ENCODE measurements around the gene SSTR5.

The SSTR5 gene

GRCh38 chr16:1093284-1094123, 21.0 kb downstream of the SSTR5 start:
- in situ Hi-C loops (cut with HindIII; ENCODE audit: low sequenced_read_pairs): no loop called here
- no peak overlapping the region for H3K4me3 ChIP-seq (ENCODE audit: low read depth, low read length)
- TF ChIP-seq, protein P1, sequence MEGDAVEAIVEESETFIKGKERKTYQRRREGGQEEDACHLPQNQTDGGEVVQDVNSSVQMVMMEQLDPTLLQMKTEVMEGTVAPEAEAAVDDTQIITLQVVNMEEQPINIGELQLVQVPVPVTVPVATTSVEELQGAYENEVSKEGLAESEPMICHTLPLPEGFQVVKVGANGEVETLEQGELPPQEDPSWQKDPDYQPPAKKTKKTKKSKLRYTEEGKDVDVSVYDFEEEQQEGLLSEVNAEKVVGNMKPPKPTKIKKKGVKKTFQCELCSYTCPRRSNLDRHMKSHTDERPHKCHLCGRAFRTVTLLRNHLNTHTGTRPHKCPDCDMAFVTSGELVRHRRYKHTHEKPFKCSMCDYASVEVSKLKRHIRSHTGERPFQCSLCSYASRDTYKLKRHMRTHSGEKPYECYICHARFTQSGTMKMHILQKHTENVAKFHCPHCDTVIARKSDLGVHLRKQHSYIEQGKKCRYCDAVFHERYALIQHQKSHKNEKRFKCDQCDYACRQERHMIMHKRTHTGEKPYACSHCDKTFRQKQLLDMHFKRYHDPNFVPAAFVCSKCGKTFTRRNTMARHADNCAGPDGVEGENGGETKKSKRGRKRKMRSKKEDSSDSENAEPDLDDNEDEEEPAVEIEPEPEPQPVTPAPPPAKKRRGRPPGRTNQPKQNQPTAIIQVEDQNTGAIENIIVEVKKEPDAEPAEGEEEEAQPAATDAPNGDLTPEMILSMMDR (IDR thresholded peaks at IDR 0.05; ENCODE audit: low read depth, low read length): no peak
- no peak for DNase-seq (ENCODE audit: low read depth, low spot score)

GRCh38 chr16:1094124-1094479, 21.6 kb downstream of the SSTR5 start:
- TF ChIP-seq, protein P1 (IDR thresholded peaks at IDR 0.05; ENCODE audit: low read depth, low read length): no peak
- in situ Hi-C loops (cut with HindIII; ENCODE audit: low sequenced_read_pairs): no loop called here

GRCh38 chr16:1094601-1095449, 22.3 kb downstream of the SSTR5 start:
- in situ Hi-C loops (cut with HindIII; ENCODE audit: low sequenced_read_pairs): no loop called here
- no peak overlapping the region for H3K4me3 ChIP-seq (ENCODE audit: low read depth, low read length)
- DNase-seq (ENCODE audit: low read depth, low spot score): no peak
- TF ChIP-seq, protein P1 (IDR thresholded peaks at IDR 0.05; ENCODE audit: low read depth, low read length): no peak

More at GRCh38 chr16:1094124-1094479, 21.6 kb downstream of the SSTR5 start:
- no peak for DNase-seq (ENCODE audit: low read depth, low spot score)
- no peak overlapping the region for H3K4me3 ChIP-seq (ENCODE audit: low read depth, low read length)

GRCh38 chr16:1095450-1096168, 23.1 kb downstream of the SSTR5 start:
- DNase-seq (ENCODE audit: low read depth, low spot score): no peak
- in situ Hi-C loops (cut with HindIII; ENCODE audit: low sequenced_read_pairs): no loop called here
- TF ChIP-seq, protein P1 (IDR thresholded peaks at IDR 0.05; ENCODE audit: low read depth, low read length): no peak
- no peak overlapping the region for H3K4me3 ChIP-seq (ENCODE audit: low read depth, low read length)

DNA sequence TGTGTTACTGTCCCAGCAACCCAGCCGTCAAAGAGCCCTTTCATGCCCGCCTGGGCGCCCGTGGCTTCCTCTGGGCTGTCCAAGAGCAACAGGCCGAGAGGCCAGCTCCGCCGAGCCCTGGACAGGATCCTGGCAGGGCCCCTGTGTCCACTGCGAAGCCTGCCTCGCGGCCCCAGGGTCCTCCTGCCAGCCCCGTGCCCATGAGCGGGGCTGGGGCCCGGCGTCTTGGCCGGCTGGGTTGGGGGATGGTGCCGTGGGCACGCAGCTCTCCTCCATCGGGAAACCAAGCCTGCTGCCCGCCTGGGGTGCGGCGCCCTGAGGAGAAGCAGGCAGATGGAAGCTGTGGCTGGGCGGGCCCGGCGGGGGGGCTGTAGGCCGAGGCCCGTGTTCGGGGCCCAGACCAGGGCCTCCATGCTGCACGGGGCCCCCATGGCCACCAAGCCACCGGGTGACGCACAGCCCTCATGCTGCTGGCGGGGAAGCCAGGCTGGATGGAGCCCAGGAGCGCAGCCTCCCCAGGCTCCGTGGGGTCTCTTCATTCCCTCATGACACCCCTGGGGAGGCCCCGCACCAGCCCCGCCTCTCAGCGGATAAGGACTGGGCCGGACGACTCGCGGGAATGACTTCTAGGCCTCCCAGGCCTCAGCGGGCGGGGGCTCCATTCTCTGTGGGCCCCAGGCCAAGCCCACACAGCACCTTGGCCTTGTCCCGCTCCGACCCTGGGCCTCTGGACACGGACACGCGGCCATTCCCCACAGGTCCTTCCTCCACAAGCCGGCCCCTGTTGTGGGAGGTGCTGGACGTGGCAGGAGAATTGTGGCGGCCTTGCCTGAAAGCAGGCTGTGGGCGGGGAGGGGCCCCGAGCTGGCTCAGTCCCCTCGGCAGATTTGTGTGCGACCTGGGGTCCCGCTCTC, 23.9 kb downstream of the SSTR5 start, which contains the start of gene C1QTNF8:
Gene C1QTNF8, minus strand, starts transcription at position 76 of the 914 bp plus-strand sequence. CDS start 1,322 bp downstream, outside the sequence.
- DNase-seq (ENCODE audit: low read depth, low spot score): no peak
- no peak within 1 kb of the TSS for H3K4me3 ChIP-seq (ENCODE audit: low read depth, low read length)
- TF ChIP-seq, protein P1 (IDR thresholded peaks at IDR 0.05; ENCODE audit: low read depth, low read length): no peak
- in situ Hi-C loops (cut with HindIII; ENCODE audit: low sequenced_read_pairs): no loop called here

All from astrocyte of the spinal cord (primary cell).